ENCODE measurements around the gene ELFN2.
"Not testable (repeated sequence)": the region's sequence is repeated elsewhere in the genome, so short reads cannot be mapped to it uniquely, and the experiment has no call there.

ELFN2 gene

GRCh38 chr22:37330200-37331033 is 96.9 kb downstream of the ELFN2 start:
- Histone ChIP-seq H3K4me3 (ENCODE audit: low read length) (no peak overlapping the region), H3K27ac (ENCODE audit: low read depth, low read length) (no peak overlapping the region), H3K4me1 (ENCODE audit: control insufficient read depth, insufficient read depth, low read length) (no peaks in the 10 kb centered on the region), H3K27me3 (ENCODE audit: control insufficient read depth, insufficient read depth, low read length) (peaks cover 36% of the 10 kb centered on the region), H3K36me3 (ENCODE audit: control insufficient read depth, insufficient read depth, low read length) (no peaks in the 10 kb centered on the region), H3K9ac (ENCODE audit: low read length) (no peak overlapping the region)

DNA sequence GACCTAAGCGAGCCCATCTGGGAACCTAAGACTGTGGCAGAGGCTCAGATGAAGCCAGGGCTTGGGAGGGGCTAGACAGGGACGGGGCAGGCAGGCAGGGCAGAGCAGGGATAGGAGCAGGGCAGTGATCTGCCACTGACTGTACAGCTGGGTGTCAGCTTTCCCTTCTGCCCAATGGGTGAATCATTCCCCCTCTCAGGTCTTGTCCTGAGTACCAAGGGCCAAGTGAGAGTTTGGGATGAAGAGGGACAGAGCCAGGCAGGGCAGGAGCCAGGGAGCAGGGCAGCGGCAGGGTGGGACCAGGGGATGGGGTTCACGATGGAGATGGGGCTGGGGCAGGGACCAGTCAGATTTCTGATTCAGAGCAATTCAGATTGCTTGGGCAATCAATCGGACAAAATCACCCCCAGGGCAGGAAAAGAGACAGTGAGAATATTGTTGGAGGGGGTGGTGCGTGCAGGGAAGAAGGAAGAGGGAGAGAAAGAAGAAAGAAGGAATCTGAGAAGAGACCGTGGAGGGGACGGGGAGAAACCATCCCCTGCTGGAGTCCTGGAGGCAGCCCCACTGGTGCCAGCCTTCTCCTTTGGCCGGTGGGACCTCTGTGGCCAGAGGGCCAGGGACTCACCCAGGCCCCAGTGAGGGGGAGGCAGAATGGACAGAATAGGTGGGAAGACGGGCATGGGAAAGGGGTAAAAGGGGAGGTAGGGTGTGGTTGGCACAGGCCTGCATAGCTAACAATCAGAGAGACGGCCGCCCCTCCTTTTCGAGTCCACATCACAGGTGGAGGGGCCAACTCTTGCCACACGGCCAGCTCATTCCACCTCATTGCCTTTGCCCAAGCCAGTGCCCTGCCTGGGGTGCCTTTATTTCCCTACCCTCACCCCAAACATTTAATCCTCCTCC is 97.8 kb downstream of the ELFN2 start:
- Histone ChIP-seq H3K4me3 (ENCODE audit: low read length) (no peak overlapping the region), H3K27me3 (ENCODE audit: control insufficient read depth, insufficient read depth, low read length) (peaks cover 32% of the 10 kb centered on the region), H3K36me3 (ENCODE audit: control insufficient read depth, insufficient read depth, low read length) (no peaks in the 10 kb centered on the region), H3K4me1 (ENCODE audit: control insufficient read depth, insufficient read depth, low read length) (no peaks in the 10 kb centered on the region), H3K9ac (ENCODE audit: low read length) (no peak overlapping the region), H3K27ac (ENCODE audit: low read depth, low read length) (no peak overlapping the region)

DNA sequence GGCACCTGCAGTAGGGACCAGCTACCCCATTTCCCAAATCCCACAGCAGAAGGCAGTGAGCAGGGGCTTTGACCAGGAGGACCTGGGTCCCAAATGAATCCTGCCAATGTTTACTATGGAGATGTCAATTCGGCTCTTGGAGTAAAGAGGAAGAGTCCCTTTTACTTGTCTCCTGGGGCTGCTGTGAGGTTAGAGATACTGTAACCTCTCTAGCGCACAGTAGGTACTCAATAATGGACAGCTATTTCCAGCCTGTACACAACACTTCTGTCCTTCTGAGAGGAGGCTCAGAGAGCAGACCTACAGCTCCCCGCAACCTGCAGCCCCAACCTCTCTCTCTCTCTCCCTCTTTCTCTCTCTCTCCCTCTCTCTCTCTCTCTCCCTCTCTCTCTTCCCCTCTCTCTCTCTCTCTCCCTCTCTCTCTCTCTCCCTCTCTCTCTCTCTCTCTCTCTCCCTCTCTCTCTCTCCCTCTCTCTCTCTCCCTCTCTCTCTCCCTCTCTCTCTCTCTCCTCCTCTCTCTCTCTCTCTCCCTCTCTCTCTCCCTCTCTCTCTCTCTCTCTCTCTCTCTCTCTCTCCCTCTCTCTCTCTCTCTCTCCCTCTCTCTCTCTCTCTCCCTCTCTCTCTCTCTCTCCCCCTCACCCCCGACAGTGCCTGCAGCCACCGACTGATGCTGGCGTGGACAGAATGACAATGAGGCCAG is 98.6 kb downstream of the ELFN2 start:
- peaks cover 32% of the 10 kb centered on the region for H3K27me3 ChIP-seq (ENCODE audit: control insufficient read depth, insufficient read depth, low read length)
- not testable (repeated sequence) for H3K36me3 ChIP-seq (ENCODE audit: control insufficient read depth, insufficient read depth, low read length); H3K4me3 ChIP-seq (ENCODE audit: low read length); H3K27ac ChIP-seq (ENCODE audit: low read depth, low read length); H3K9ac ChIP-seq (ENCODE audit: low read length); H3K4me1 ChIP-seq (ENCODE audit: control insufficient read depth, insufficient read depth, low read length)

DNA sequence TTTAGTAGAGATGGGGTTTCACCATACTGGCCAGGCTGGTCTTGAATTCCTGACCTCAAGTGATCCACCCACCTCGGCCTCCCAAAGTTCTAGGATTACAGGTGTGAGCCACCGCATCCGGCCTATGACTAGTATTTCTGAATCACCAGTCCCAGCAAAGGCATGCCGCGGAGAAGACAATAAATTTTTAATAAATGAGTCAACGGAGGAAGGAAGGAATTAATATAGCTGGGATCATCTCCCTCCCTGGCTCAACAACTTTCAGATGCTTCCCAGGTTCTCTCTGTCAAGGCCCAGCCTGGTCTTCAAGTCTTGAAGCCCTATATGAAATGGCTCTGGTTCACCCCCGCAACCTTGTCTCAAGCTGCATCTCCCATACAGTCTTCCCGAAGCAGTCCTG is 99.3 kb downstream of the ELFN2 start:
- H3K27ac ChIP-seq (ENCODE audit: low read depth, low read length), result no peak overlapping the region
- H3K36me3 ChIP-seq (ENCODE audit: control insufficient read depth, insufficient read depth, low read length), result no peaks in the 10 kb centered on the region
- H3K9ac ChIP-seq (ENCODE audit: low read length), result no peak overlapping the region
- H3K27me3 ChIP-seq (ENCODE audit: control insufficient read depth, insufficient read depth, low read length), result peaks cover 31% of the 10 kb centered on the region
- no peaks in the 10 kb centered on the region for H3K4me1 ChIP-seq (ENCODE audit: control insufficient read depth, insufficient read depth, low read length)
- H3K4me3 ChIP-seq (ENCODE audit: low read length), result no peak overlapping the region

- peaks cover 25% of the 10 kb centered on the region for H3K27me3 ChIP-seq (ENCODE audit: control insufficient read depth, insufficient read depth, low read length)
- H3K27ac ChIP-seq (ENCODE audit: low read depth, low read length), result no peak overlapping the region
- no peaks in the 10 kb centered on the region for H3K4me1 ChIP-seq (ENCODE audit: control insufficient read depth, insufficient read depth, low read length)
- H3K36me3 ChIP-seq (ENCODE audit: control insufficient read depth, insufficient read depth, low read length), result no peaks in the 10 kb centered on the region
- no peak overlapping the region for H3K4me3 ChIP-seq (ENCODE audit: low read length)
- H3K9ac ChIP-seq (ENCODE audit: low read length), result no peak overlapping the region
Observed at GRCh38 chr22:37326726-37327125, 100.6 kb downstream of the ELFN2 start.

GRCh38 chr22:37325039-37325395 is 102.3 kb downstream of the ELFN2 start:
- Histone ChIP-seq H3K4me1 (ENCODE audit: control insufficient read depth, insufficient read depth, low read length) (no peaks in the 10 kb centered on the region), H3K27me3 (ENCODE audit: control insufficient read depth, insufficient read depth, low read length) (peaks cover 18% of the 10 kb centered on the region), H3K27ac (ENCODE audit: low read depth, low read length) (no peak overlapping the region), H3K36me3 (ENCODE audit: control insufficient read depth, insufficient read depth, low read length) (no peaks in the 10 kb centered on the region), H3K9ac (ENCODE audit: low read length) (no peak overlapping the region), H3K4me3 (ENCODE audit: low read length) (no peak overlapping the region)

DNA sequence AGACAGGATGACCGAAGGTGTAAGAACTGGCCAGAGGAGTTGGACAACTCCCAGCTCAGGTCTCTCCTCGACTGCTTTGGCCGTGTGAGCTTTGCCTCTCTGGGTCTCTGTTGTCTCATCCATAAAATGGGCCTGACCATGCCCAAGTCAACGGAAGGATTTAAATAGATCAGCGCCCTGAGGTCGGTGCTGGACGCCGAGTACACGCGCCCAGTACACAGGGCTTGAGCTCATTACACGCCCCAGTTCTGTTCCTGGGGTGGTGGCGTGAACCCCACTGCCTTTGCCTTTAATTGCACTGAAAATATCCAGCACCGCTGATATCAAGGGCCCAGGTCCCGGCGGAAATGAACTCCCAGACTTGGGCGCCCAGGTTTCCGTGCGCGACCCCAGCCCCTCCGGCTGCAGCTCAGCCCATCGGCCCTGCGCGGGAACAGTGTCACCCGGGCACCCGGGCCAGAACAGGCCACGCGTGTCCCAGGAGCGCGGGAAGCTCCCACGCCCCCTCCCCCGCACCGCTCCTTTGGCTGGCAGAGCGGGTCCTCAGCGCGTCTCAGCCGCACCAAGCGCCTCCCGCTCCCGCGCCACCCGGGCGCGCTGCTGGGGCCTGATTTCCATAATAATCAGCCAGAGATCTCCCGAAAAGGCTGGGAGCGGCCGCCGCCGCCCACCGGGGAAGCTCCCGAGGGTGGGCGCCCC is 102.8 kb downstream of the ELFN2 start:
- H3K27me3 ChIP-seq (ENCODE audit: control insufficient read depth, insufficient read depth, low read length), result peaks cover 13% of the 10 kb centered on the region
- H3K36me3 ChIP-seq (ENCODE audit: control insufficient read depth, insufficient read depth, low read length), result no peaks in the 10 kb centered on the region
- H3K4me1 ChIP-seq (ENCODE audit: control insufficient read depth, insufficient read depth, low read length), result no peaks in the 10 kb centered on the region
- H3K9ac ChIP-seq (ENCODE audit: low read length), result no peak overlapping the region
- no peak overlapping the region for H3K4me3 ChIP-seq (ENCODE audit: low read length)
- no peak overlapping the region for H3K27ac ChIP-seq (ENCODE audit: low read depth, low read length)

DNA sequence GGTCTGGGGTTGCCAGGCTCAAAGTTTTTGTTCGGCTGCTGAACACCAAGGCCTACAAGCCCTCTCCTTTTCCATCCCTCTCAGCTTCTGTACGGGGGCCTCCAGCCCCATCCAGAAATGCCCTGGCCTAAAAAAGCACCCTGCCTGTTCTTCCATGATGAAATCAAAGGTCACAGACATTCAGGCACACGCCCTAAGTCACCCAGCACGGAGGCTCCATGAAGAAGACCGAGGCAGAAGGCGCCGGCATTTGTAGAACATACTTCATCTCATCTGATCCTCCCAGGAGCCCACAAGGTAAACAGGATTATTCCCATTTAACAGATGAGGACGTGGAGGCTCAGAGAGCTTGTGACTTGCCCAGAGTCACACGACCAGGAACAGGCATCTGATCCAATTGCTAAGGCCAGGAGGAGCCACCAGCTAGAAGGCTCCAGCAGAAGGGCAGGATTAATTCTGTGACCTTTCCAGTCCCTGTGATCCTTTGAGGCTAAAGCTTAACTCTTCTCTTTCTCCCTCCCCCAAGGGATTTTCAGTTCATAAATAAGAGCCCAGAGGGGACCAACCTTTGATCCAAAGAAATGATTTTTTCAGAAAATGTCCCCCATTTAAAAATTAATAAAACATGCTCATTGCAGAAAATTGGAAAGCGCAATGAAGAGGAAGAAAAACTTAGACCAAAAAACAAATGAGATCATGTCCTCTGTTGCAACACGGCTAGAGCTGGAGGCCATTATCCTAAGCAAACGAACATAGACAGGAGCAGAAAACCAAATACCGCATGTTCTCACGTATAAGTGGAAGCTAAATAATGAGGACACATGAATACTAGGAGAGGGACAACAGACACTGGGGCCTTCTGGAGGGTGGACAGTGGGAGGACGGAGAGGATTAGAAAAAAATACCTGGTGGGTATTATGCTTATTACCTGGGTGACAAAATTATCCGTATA is 106.3 kb downstream of the ELFN2 start:
- H3K36me3 ChIP-seq (ENCODE audit: control insufficient read depth, insufficient read depth, low read length), result no peaks in the 10 kb centered on the region
- H3K9ac ChIP-seq (ENCODE audit: low read length), result no peak overlapping the region
- no peaks in the 10 kb centered on the region for H3K4me1 ChIP-seq (ENCODE audit: control insufficient read depth, insufficient read depth, low read length)
- no peak overlapping the region for H3K4me3 ChIP-seq (ENCODE audit: low read length)
- H3K27ac ChIP-seq (ENCODE audit: low read depth, low read length), result no peak overlapping the region
- H3K27me3 ChIP-seq (ENCODE audit: control insufficient read depth, insufficient read depth, low read length), result peaks cover 8% of the 10 kb centered on the region

DNA sequence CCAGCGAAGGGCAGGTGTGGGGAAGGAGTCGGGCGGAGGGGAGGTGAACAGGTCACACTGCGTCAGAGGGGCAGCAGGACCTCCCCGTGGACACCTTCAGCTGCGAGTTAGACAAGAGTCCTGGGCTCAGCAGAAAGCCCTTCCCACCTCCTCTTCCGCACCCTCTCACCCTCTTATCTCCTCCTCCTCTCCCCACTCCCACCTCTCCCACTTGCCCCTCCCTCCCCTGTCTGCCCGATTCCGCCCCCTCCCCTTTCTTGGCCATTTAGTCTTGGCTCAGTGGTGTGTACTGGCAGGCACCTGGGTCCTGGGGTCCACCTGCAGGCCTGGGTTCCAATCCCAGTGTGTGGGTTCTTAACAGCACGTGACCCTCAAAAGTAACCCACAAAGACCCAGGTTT is 107.8 kb downstream of the ELFN2 start:
- Histone ChIP-seq H3K4me3 (ENCODE audit: low read length) (no peak overlapping the region), H3K27ac (ENCODE audit: low read depth, low read length) (no peak overlapping the region), H3K36me3 (ENCODE audit: control insufficient read depth, insufficient read depth, low read length) (no peaks in the 10 kb centered on the region), H3K9ac (ENCODE audit: low read length) (no peak overlapping the region), H3K27me3 (ENCODE audit: control insufficient read depth, insufficient read depth, low read length) (peaks cover 2% of the 10 kb centered on the region), H3K4me1 (ENCODE audit: control insufficient read depth, insufficient read depth, low read length) (no peaks in the 10 kb centered on the region)

- Histone ChIP-seq H3K4me3 (ENCODE audit: low read length) (no peak overlapping the region), H3K36me3 (ENCODE audit: control insufficient read depth, insufficient read depth, low read length) (no peaks in the 10 kb centered on the region), H3K9ac (ENCODE audit: low read length) (no peak overlapping the region), H3K27ac (ENCODE audit: low read depth, low read length) (no peak overlapping the region), H3K4me1 (ENCODE audit: control insufficient read depth, insufficient read depth, low read length) (no peaks in the 10 kb centered on the region), H3K27me3 (ENCODE audit: control insufficient read depth, insufficient read depth, low read length) (peaks cover 2% of the 10 kb centered on the region)
Observed at GRCh38 chr22:37318364-37319109, 108.7 kb downstream of the ELFN2 start.

All from rectal smooth muscle tissue (tissue), 1 donor.